Endothelial cell (in vitro differentiated cells): ENCODE data around the gene FAT4. TPM values are rescaled to one million over a fixed set of nuclear protein-coding genes. Genes with fewer than 3 reads are reported as not detected.

Source experiments
- DNase-seq: peaks from one replicate; pipeline ENCODE4 v3.0.0; 2021; ENCODE audit warnings: low spot score
- H3K27ac Mint-ChIP-seq: one replicate; pipeline ENCODE4 v1.8.0; 2021; ENCODE audit warnings: mixed read lengths, inconsistent platforms; ENCODE audit not compliant: unreplicated experiment
- H3K27me3 Mint-ChIP-seq: one replicate; pipeline ENCODE4 v1.8.0; 2021; ENCODE audit warnings: mild to moderate bottlenecking, moderate library complexity, mixed read lengths, inconsistent platforms; ENCODE audit not compliant: unreplicated experiment
- H3K36me3 Mint-ChIP-seq: one replicate; pipeline ENCODE4 v1.8.0; 2021; ENCODE audit warnings: mild to moderate bottlenecking, low read depth, mixed read lengths, inconsistent platforms; ENCODE audit not compliant: unreplicated experiment
- H3K4me1 Mint-ChIP-seq: one replicate; pipeline ENCODE4 v1.8.0; 2021; ENCODE audit warnings: mild to moderate bottlenecking, mixed read lengths, inconsistent platforms; ENCODE audit not compliant: unreplicated experiment
- H3K4me3 Mint-ChIP-seq: one replicate; pipeline ENCODE4 v1.8.0; 2021; ENCODE audit warnings: mild to moderate bottlenecking, mixed read lengths, inconsistent platforms; ENCODE audit not compliant: unreplicated experiment
- H3K9me3 Mint-ChIP-seq: one replicate; pipeline ENCODE4 v1.8.0; 2021; ENCODE audit warnings: mixed read lengths, inconsistent platforms; ENCODE audit not compliant: unreplicated experiment
- CTCF ChIP-seq: fragments of 200-600 bp; sonication (generic); IDR thresholded peaks from one replicate; pipeline ENCODE4 v1.5.0; 2021; ENCODE audit warnings: antibody characterized with exemption; ENCODE audit not compliant: unreplicated experiment
- total RNA-seq: library from RNA; stranded (reverse); fragmentation: NEBNext Ultra II Directional; extraction: Animal tissue kit (Norgen Biotek cat#: 25700); gene quantifications from one replicate; pipeline ENCODE4 v1.2.1, GENCODE V29; 2021; ENCODE audit not compliant: unreplicated experiment

FAT4 gene
- total RNA-seq, 1 donor from 2014 or later = 92.8 TPM

DNA sequence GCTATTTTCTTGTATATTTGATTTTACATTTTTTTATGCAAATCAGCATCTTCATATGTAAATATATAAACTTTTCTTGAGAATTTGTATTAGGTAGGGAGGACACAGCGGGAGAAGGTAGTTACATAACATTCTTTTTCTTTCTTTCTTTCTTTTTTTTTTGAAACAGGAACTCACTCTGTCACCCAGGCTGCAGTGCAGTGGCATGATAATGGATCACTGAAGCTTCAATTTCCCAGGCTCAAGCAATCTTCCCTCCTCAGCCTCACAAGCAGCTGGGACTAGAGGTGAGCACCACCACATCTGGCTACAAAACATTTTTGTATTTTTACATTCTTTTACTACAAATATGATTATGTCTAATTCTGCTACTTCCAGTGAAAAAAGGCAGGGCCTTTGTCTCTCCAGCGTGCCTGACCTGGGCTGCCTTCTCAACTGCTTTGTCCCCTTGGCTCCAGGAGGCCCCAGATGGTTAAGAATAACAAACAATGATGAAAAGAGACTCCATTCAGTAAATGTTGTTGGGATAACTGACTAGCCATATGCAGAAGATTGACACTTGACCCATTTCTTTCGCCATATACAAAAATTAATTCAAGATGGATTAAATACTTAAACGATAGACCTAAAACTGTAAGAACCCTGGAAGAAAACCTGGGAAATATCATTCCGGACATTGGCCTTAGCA is 46.5 kb upstream of the FAT4 start:
- no peak overlapping the region for H3K27ac Mint-ChIP-seq
- no peaks in the 10 kb centered on the region for H3K27me3 Mint-ChIP-seq

GRCh38 chr4:125276811-125277210 is 37.9 kb upstream of the FAT4 start:
- H3K27me3 Mint-ChIP-seq = no peaks in the 10 kb centered on the region
- no peaks in the 10 kb centered on the region for H3K36me3 Mint-ChIP-seq
- H3K9me3 Mint-ChIP-seq = no peaks in the 10 kb centered on the region
- no peak for DNase-seq
- H3K4me3 Mint-ChIP-seq = no peak overlapping the region
- TF ChIP-seq CTCF = no peak
- no peaks in the 10 kb centered on the region for H3K4me1 Mint-ChIP-seq
- H3K27ac Mint-ChIP-seq = no peak overlapping the region

More for the DNA sequence above, 46.5 kb upstream of the FAT4 start:
- no peaks in the 10 kb centered on the region for H3K36me3 Mint-ChIP-seq
- no peaks in the 10 kb centered on the region for H3K9me3 Mint-ChIP-seq
- H3K4me3 Mint-ChIP-seq = no peak overlapping the region
- no peak for DNase-seq
- peaks cover 10% of the 10 kb centered on the region for H3K4me1 Mint-ChIP-seq
- no peak for TF ChIP-seq CTCF

DNA sequence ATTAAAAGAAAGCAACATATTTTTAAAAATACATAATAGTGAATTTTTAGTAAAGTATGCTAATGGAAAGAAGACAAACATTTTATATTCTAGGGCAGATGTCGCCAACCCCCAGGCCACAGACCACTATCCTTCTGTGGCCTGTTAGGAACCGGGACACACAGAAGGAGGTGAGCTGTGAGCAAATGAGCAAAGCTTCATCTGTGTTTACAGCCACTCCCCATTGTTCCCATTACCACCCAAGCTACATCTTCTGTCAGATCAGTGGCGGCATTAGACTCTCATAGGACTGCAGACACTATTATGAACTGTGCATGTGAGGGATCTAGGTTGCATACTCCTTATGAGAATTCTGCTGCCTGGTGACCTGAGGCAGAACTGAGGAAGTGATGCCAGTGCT is 37.0 kb upstream of the FAT4 start:
- H3K27ac Mint-ChIP-seq = no peak overlapping the region
- peaks cover under 1% of the 10 kb centered on the region for H3K4me1 Mint-ChIP-seq
- no peaks in the 10 kb centered on the region for H3K9me3 Mint-ChIP-seq
- H3K27me3 Mint-ChIP-seq = peaks cover 2% of the 10 kb centered on the region
- TF ChIP-seq CTCF = no peak
- H3K4me3 Mint-ChIP-seq = no peak overlapping the region
- no peaks in the 10 kb centered on the region for H3K36me3 Mint-ChIP-seq
- no peak for DNase-seq

DNA sequence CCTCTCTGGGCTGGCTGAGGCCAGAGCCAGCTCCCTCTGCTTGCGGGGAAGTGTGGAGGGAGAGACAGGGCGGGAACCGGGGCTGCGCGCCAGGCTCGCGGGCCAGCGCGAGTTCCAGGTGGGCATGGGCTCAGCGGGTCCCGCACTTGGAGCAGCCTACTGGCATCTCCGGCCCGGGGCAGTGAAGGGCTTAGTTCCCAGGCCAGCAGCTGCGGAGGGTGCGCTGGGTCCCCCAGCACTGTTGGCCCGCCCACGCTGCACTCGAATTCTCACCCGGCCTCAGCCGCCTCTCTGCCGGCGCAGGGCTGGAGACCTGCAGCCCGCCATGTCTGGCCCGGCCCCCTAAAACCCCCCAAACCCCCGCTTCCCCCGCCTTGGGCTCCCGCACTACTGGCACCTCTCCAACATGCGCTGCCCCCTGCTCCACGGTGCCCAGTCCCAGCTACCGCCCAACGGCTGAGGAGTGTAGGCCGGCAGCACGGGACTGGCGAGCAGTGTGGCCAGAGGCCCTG is 33.8 kb upstream of the FAT4 start:
- no peak for TF ChIP-seq CTCF
- DNase-seq = no peak
- no peaks in the 10 kb centered on the region for H3K36me3 Mint-ChIP-seq

DNA sequence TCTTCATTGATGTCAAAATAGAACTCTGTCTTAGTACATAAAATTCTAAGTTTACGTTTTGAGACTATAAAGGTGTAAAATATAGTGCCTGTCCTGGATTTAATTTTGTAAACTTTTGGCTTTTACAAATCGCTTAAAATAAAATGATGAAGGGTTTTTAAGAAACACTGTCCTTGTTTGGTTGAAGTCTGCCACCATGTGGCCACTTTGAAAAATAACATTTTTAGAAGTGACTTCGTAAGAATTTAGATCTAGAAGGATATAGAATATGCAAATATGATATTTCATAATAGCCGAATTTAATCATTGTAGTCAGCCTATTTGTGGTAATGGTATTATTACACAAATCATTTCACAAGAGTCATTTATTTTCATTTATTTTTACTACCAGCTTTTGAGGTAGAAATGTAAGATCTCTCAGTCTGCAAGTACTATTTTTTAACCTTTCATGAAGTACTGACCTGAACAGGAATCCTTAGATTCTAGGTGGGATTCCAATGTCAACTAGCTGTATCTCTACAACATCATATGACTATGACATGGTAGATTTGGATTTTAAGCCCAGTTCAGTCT is 31.0 kb upstream of the FAT4 start:
- H3K27me3 Mint-ChIP-seq = peaks cover 2% of the 10 kb centered on the region
- peaks cover 2% of the 10 kb centered on the region for H3K4me1 Mint-ChIP-seq
- H3K36me3 Mint-ChIP-seq = no peaks in the 10 kb centered on the region
- no peak overlapping the region for H3K27ac Mint-ChIP-seq
- H3K4me3 Mint-ChIP-seq = no peak overlapping the region
- no peaks in the 10 kb centered on the region for H3K9me3 Mint-ChIP-seq
- TF ChIP-seq CTCF = peak; percentile 89
- DNase-seq = no peak

More for the DNA sequence above, 33.8 kb upstream of the FAT4 start:
- H3K4me3 Mint-ChIP-seq = no peak overlapping the region
- no peak overlapping the region for H3K27ac Mint-ChIP-seq
- peaks cover 2% of the 10 kb centered on the region for H3K4me1 Mint-ChIP-seq
- H3K9me3 Mint-ChIP-seq = no peaks in the 10 kb centered on the region
- H3K27me3 Mint-ChIP-seq = peaks cover 2% of the 10 kb centered on the region
